LNCaP clone FGC (cell line): ENCODE measurements around the gene ARAF.

ENCODE experiments used
- DNase-seq: peaks from one replicate; pipeline ENCODE4 v3.0.0-alpha.2; 2011; ENCODE audit warnings: low read depth
- H3K4me3 ChIP-seq: 2 replicates; pipeline ENCODE4 v1.5.1; 2011; ENCODE audit warnings: mild to moderate bottlenecking, low read depth, low read length, control low read depth
- CTCF ChIP-seq: IDR thresholded peaks from 2 replicates; pipeline ENCODE4 v1.5.1; 2012; ENCODE audit warnings: mild to moderate bottlenecking; ENCODE audit not compliant: control insufficient read depth, insufficient read depth; ENCODE audit errors: extremely low read depth

ARAF gene

GRCh38 chrX:47611489-47611888 lies 50.5 kb downstream of the ARAF start:
- no peak for DNase-seq
- H3K4me3 ChIP-seq, result no peak overlapping the region
- TF ChIP-seq CTCF, result no peak

GRCh38 chrX:47611926-47612325 lies 50.9 kb downstream of the ARAF start:
- no peak for TF ChIP-seq CTCF
- DNase-seq, result no peak
- no peak overlapping the region for H3K4me3 ChIP-seq

- DNase-seq, result no peak
- no peak for TF ChIP-seq CTCF
- no peak overlapping the region for H3K4me3 ChIP-seq
These were observed 51.4 kb downstream of the ARAF start for GRCh38 chrX:47612418-47612817.

GRCh38 chrX:47613082-47613481 lies 52.1 kb downstream of the ARAF start:
- no peak for TF ChIP-seq CTCF
- no peak for DNase-seq
- no peak overlapping the region for H3K4me3 ChIP-seq

GRCh38 chrX:47614618-47615017 lies 53.6 kb downstream of the ARAF start:
- DNase-seq, result no peak
- no peak overlapping the region for H3K4me3 ChIP-seq

GRCh38 chrX:47618923-47619485 lies 58.0 kb downstream of the ARAF start:
- no peak for TF ChIP-seq CTCF
- H3K4me3 ChIP-seq, result no peak overlapping the region; the same call in 1 of the 2 replicates
- DNase-seq, result no peak

More at GRCh38 chrX:47614618-47615017, 53.6 kb downstream of the ARAF start:
- TF ChIP-seq CTCF, result no peak
